Measurements from ENCODE around the gene PRSS35.

- TF ChIP-seq EP300 (IDR thresholded peaks at IDR 0.05): no peak
- no peak for TF ChIP-seq POLR2A (IDR thresholded peaks at IDR 0.05)
- TF ChIP-seq, protein P1, sequence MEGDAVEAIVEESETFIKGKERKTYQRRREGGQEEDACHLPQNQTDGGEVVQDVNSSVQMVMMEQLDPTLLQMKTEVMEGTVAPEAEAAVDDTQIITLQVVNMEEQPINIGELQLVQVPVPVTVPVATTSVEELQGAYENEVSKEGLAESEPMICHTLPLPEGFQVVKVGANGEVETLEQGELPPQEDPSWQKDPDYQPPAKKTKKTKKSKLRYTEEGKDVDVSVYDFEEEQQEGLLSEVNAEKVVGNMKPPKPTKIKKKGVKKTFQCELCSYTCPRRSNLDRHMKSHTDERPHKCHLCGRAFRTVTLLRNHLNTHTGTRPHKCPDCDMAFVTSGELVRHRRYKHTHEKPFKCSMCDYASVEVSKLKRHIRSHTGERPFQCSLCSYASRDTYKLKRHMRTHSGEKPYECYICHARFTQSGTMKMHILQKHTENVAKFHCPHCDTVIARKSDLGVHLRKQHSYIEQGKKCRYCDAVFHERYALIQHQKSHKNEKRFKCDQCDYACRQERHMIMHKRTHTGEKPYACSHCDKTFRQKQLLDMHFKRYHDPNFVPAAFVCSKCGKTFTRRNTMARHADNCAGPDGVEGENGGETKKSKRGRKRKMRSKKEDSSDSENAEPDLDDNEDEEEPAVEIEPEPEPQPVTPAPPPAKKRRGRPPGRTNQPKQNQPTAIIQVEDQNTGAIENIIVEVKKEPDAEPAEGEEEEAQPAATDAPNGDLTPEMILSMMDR (IDR thresholded peaks at IDR 0.05): no peak
These were observed 35.4 kb upstream of the PRSS35 start for GRCh38 chr6:83476971-83477370.
